Neural crest cell (in vitro differentiated cells): Measurements from ENCODE around the gene ATAD3A. TPM values are rescaled to one million over a fixed set of nuclear protein-coding genes. Genes with fewer than 3 reads are reported as not detected.

ENCODE experiments used
- DNase-seq: peaks from one replicate; pipeline ENCODE4 v3.0.0; 2021; ENCODE audit warnings: low read depth, mixed read lengths, low spot score
- H3K27ac Mint-ChIP-seq: one replicate; pipeline ENCODE4 v1.8.0; 2021; ENCODE audit warnings: mild to moderate bottlenecking, mixed read lengths; ENCODE audit not compliant: unreplicated experiment
- H3K27me3 Mint-ChIP-seq: 2 replicates; pipeline ENCODE4 v1.8.0; 2021; ENCODE audit warnings: low read depth, mild to moderate bottlenecking, mixed read lengths
- H3K36me3 Mint-ChIP-seq: 2 replicates; pipeline ENCODE4 v1.8.0; 2021; ENCODE audit warnings: low read depth, mild to moderate bottlenecking, mixed read lengths
- H3K4me1 Mint-ChIP-seq: 2 replicates; pipeline ENCODE4 v1.8.0; 2021; ENCODE audit warnings: mixed read lengths
- H3K4me3 Mint-ChIP-seq: one replicate; pipeline ENCODE4 v1.8.0; 2021; ENCODE audit warnings: mild to moderate bottlenecking, mixed read lengths
- H3K9me3 Mint-ChIP-seq: 2 replicates; pipeline ENCODE4 v1.8.0; 2021; ENCODE audit warnings: mixed read lengths
- CTCF ChIP-seq: fragments of 200-600 bp; sonication (generic); conservative IDR thresholded peaks from 2 replicates; pipeline ENCODE4 v1.5.0; 2021; ENCODE audit warnings: antibody characterized with exemption, mild to moderate bottlenecking
- total RNA-seq: library from RNA; stranded (reverse); gene quantifications from 2 replicates; pipeline ENCODE4 v1.2.1, GENCODE V29; 2021

Gene ATAD3A
- total RNA-seq, 1 donor from 2014 or later = 54.4 TPM

- peak overlapping the region; percentile 83 for H3K4me3 Mint-ChIP-seq
- H3K27me3 Mint-ChIP-seq = peaks cover 8% of the 10 kb centered on the region
- no peak for DNase-seq
- peaks cover 7% of the 10 kb centered on the region for H3K36me3 Mint-ChIP-seq
- H3K27ac Mint-ChIP-seq = peak overlapping the region; percentile 27
- no peak for TF ChIP-seq CTCF
- no peaks in the 10 kb centered on the region for H3K9me3 Mint-ChIP-seq
- peaks cover 11% of the 10 kb centered on the region for H3K4me1 Mint-ChIP-seq
Measured at GRCh38 chr1:1540818-1541628, 29.1 kb downstream of the ATAD3A start.

GRCh38 chr1:1541956-1542765, 30.2 kb downstream of the ATAD3A start:
- H3K27ac Mint-ChIP-seq = no peak overlapping the region
- TF ChIP-seq CTCF = no peak
- peaks cover 11% of the 10 kb centered on the region for H3K4me1 Mint-ChIP-seq
- DNase-seq = no peak
- H3K27me3 Mint-ChIP-seq = peaks cover 8% of the 10 kb centered on the region
- H3K4me3 Mint-ChIP-seq = peak overlapping the region; percentile 83
- no peaks in the 10 kb centered on the region for H3K9me3 Mint-ChIP-seq
- H3K36me3 Mint-ChIP-seq = peaks cover 7% of the 10 kb centered on the region

- DNase-seq = no peak
- no peak for TF ChIP-seq CTCF
- peaks cover 5% of the 10 kb centered on the region for H3K36me3 Mint-ChIP-seq
- no peaks in the 10 kb centered on the region for H3K9me3 Mint-ChIP-seq
- peak overlapping the region; percentile 49 for H3K4me3 Mint-ChIP-seq
- H3K27ac Mint-ChIP-seq = no peak overlapping the region
- peaks cover 6% of the 10 kb centered on the region for H3K27me3 Mint-ChIP-seq
- peaks cover 11% of the 10 kb centered on the region for H3K4me1 Mint-ChIP-seq
Measured at GRCh38 chr1:1542766-1543705, 31.1 kb downstream of the ATAD3A start.

GRCh38 chr1:1543706-1544099, 31.7 kb downstream of the ATAD3A start:
- H3K27me3 Mint-ChIP-seq = peaks cover 4% of the 10 kb centered on the region
- H3K4me3 Mint-ChIP-seq = no peak overlapping the region
- H3K27ac Mint-ChIP-seq = no peak overlapping the region
- peaks cover 9% of the 10 kb centered on the region for H3K4me1 Mint-ChIP-seq
- no peak for DNase-seq
- H3K36me3 Mint-ChIP-seq = peaks cover 5% of the 10 kb centered on the region
- no peaks in the 10 kb centered on the region for H3K9me3 Mint-ChIP-seq
- TF ChIP-seq CTCF = no peak

- peak overlapping the region; percentile 47 for H3K4me3 Mint-ChIP-seq
- H3K9me3 Mint-ChIP-seq = no peaks in the 10 kb centered on the region
- H3K27me3 Mint-ChIP-seq = peaks cover 4% of the 10 kb centered on the region
- no peak for DNase-seq
- H3K4me1 Mint-ChIP-seq = peaks cover 6% of the 10 kb centered on the region
- no peak for TF ChIP-seq CTCF
- H3K27ac Mint-ChIP-seq = no peak overlapping the region
- H3K36me3 Mint-ChIP-seq = peaks cover 5% of the 10 kb centered on the region
Measured at GRCh38 chr1:1544544-1544943, 32.6 kb downstream of the ATAD3A start.
